Kidney (tissue), 14 donors: ENCODE data around the gene VWA8. TPM values are rescaled to one million over a fixed set of nuclear protein-coding genes. Genes with fewer than 3 reads are reported as not detected.
"Not testable (repeated sequence)": the region's sequence is repeated elsewhere in the genome, so short reads cannot be mapped to it uniquely, and the experiment has no call there.

Experiments used
- DNase-seq, 5 donors: peaks; one replicate each; pipeline ENCODE4 v3.0.0-alpha.2; 2013 to 2020
- FAIRE-seq: peaks from 2 replicates; lab custom pipeline; 2012; peaks lifted over from hg19 to GRCh38; lab: Jason Lieb, UNC
- H3K27ac ChIP-seq, 2 donors: one replicate each; pipeline ENCODE4 v1.7.0; 2013; ENCODE audit warnings: low read depth in 2 of 2, low read length in 2 of 2, inconsistent platforms in 1 of 2
- H3K27me3 ChIP-seq: one replicate; pipeline ENCODE4 v1.7.1; 2013; ENCODE audit warnings: low read length, inconsistent platforms; ENCODE audit not compliant: control insufficient read depth, insufficient read depth
- H3K36me3 ChIP-seq, 3 donors: one replicate each; pipeline versions ENCODE4 v1.7.0 to v1.7.1; 2013; ENCODE audit warnings: low read length in 3 of 3, control low read depth in 1 of 3, inconsistent platforms in 1 of 3; ENCODE audit not compliant: insufficient read depth in 3 of 3, control insufficient read depth in 2 of 3
- H3K4me1 ChIP-seq, 3 donors: one replicate each; pipeline versions ENCODE4 v1.7.0 to v1.7.1; 2013; ENCODE audit warnings: low read length in 3 of 3, inconsistent platforms in 1 of 3, low read depth in 1 of 3; ENCODE audit not compliant: control insufficient read depth in 2 of 3, insufficient read depth in 2 of 3
- H3K4me3 ChIP-seq, 3 donors: one replicate each; pipeline versions ENCODE4 v1.7.0 to v1.8.1; 2013; ENCODE audit warnings: low read length in 3 of 3, control low read depth in 1 of 3, inconsistent platforms in 1 of 3
- H3K9ac ChIP-seq, 3 donors: one replicate each; pipeline versions ENCODE4 v1.7.0 to v1.7.1; 2013; ENCODE audit warnings: low read length in 3 of 3, control low read depth in 1 of 3, inconsistent platforms in 1 of 3
- H3K9me3 ChIP-seq, 3 donors: one replicate each; pipeline versions ENCODE4 v1.7.0 to v1.7.1; 2013; ENCODE audit warnings: low read length in 3 of 3, control low read depth in 1 of 3, inconsistent platforms in 1 of 3; ENCODE audit not compliant: control insufficient read depth in 2 of 3, insufficient read depth in 1 of 3
- CTCF ChIP-seq: IDR thresholded peaks from 3 replicates; pipeline ENCODE4 v1.5.1; 2012; ENCODE audit warnings: mild to moderate bottlenecking, moderate library complexity, borderline replicate concordance; ENCODE audit not compliant: insufficient read depth; ENCODE audit errors: extremely low read depth
- intact Hi-C: fragments of 100-400 bp; cut with DNase I; formaldehyde crosslinking; loops from one replicate; pipeline ENCODE4 v1.11.1; 2022
- polyA plus RNA-seq: library from polyadenylated mRNA; stranded (reverse); fragments of 350-450 nt; fragmentation: Illumina TruSeq; extraction: RNeasy Lipid Tissue Mini Kit (QIAGEN cat#74804); gene quantifications from one replicate; pipeline ENCODE4 v1.2.3, GENCODE V29; 2014; ENCODE audit warnings: low read depth, low replicate concordance; ENCODE audit not compliant: insufficient read depth
- total RNA-seq: library from RNA; stranded (reverse); fragmentation: NEBNext Ultra II Directional; extraction: Animal tissue kit (Norgen Biotek cat#: 25700); gene quantifications from one replicate; pipeline ENCODE4 v1.2.1, GENCODE V29; 2021
- donor health status: control.
- donor health status: control.
- donor health status: control.
- donor health status: control.
- donor health status: control.
- donor health status: DM: yes; HTN: yes; CAD: no.
- donor health status: Normal renal cell carcinoma (clear cell type).

VWA8 gene
- total and polyA plus RNA-seq, 2 donors from 2014 or later: 6.4 to 21.3 TPM

GRCh38 chr13:41577436-41577835, 383.5 kb downstream of the VWA8 start:
- FAIRE-seq (no peak), DNase-seq (no peak)
- Histone ChIP-seq H3K27me3 (no peaks in the 10 kb centered on the region), H3K27ac (no peak overlapping the region), H3K9ac (no peak overlapping the region), H3K4me1 (no peaks in the 10 kb centered on the region), H3K36me3 (no peaks in the 10 kb centered on the region), H3K4me3 (no peak overlapping the region), H3K9me3 (no peaks in the 10 kb centered on the region)
- no peak for TF ChIP-seq CTCF
- intact Hi-C loops: no loop called here

- H3K4me1 ChIP-seq, H3K27ac ChIP-seq, H3K9ac ChIP-seq, H3K36me3 ChIP-seq, intact Hi-C loops, H3K9me3 ChIP-seq, DNase-seq, FAIRE-seq, H3K4me3 ChIP-seq, H3K27me3 ChIP-seq: not testable (repeated sequence)
Measured at GRCh38 chr13:41573640-41574039, 387.3 kb downstream of the VWA8 start.

GRCh38 chr13:41571817-41572340, 389.0 kb downstream of the VWA8 start:
- H3K9ac ChIP-seq, intact Hi-C loops, H3K4me1 ChIP-seq, H3K27ac ChIP-seq, H3K4me3 ChIP-seq, FAIRE-seq, H3K27me3 ChIP-seq, H3K9me3 ChIP-seq, H3K36me3 ChIP-seq: not testable (repeated sequence)
- peak in 1 of 5 donors; percentile 57 for DNase-seq

GRCh38 chr13:41568972-41569351, 391.9 kb downstream of the VWA8 start:
- TF ChIP-seq CTCF: no peak
- H3K27ac ChIP-seq: no peak overlapping the region
- FAIRE-seq (no peak), DNase-seq (no peak)
- H3K9me3 ChIP-seq: no peaks in the 10 kb centered on the region
- H3K36me3 ChIP-seq: peaks cover 0 to 5% (median 0%) of the 10 kb centered on the region in 3 donors
- intact Hi-C loops: no loop called here
- no peak overlapping the region for H3K9ac ChIP-seq
- H3K4me3 ChIP-seq: no peak overlapping the region
- no peaks in the 10 kb centered on the region for H3K27me3 ChIP-seq
- peaks cover 0 to 5% (median 0%) of the 10 kb centered on the region in 3 donors for H3K4me1 ChIP-seq
